Aorta (tissue), 5 donors: ENCODE results near the gene ATAD5. TPM values are rescaled to one million over a fixed set of nuclear protein-coding genes. Genes with fewer than 3 reads are reported as not detected.
"Not testable (repeated sequence)": the region's sequence is repeated elsewhere in the genome, so short reads cannot be mapped to it uniquely, and the experiment has no call there.

Experiments
- ATAC-seq: fragments of 200-7000 bp; cut with Tn5 transposase; one replicate; pipeline ENCODE4 v1.9.1; 2022; ENCODE audit warnings: moderate library complexity; ENCODE audit not compliant: low FRiP score
- DNase-seq, 2 donors: peaks; one replicate each; pipeline ENCODE4 v3.0.0-alpha.2; 2020
- H3K27ac ChIP-seq, 2 donors: one replicate each; pipeline ENCODE4 v1.5.1; 2013; ENCODE audit warnings: low read length in 2 of 2, mild to moderate bottlenecking in 2 of 2, moderate library complexity in 2 of 2, control low read depth in 1 of 2, inconsistent platforms in 1 of 2, low read depth in 1 of 2
- H3K27me3 ChIP-seq, 2 donors: one replicate each; pipeline ENCODE4 v1.6.1; 2013; ENCODE audit warnings: control low read depth in 1 of 2, low read length in 1 of 2, mild to moderate bottlenecking in 1 of 2, moderate library complexity in 1 of 2; ENCODE audit not compliant: insufficient read depth in 2 of 2, control insufficient read depth in 1 of 2
- H3K36me3 ChIP-seq, 2 donors: one replicate each; pipeline ENCODE4 v1.6.1; 2013; ENCODE audit warnings: control low read depth in 1 of 2, low read length in 1 of 2, mild to moderate bottlenecking in 1 of 2; ENCODE audit not compliant: insufficient read depth in 2 of 2, control insufficient read depth in 1 of 2
- H3K4me1 ChIP-seq, 2 donors: one replicate each; pipeline ENCODE4 v1.6.1; 2013; ENCODE audit warnings: low read length in 2 of 2, control low read depth in 1 of 2, mild to moderate bottlenecking in 1 of 2, moderate library complexity in 1 of 2; ENCODE audit not compliant: insufficient read depth in 2 of 2, control insufficient read depth in 1 of 2
- H3K4me3 ChIP-seq, 2 donors: one replicate each; pipeline ENCODE4 v1.5.1; 2013; ENCODE audit warnings: low read length in 2 of 2, control low read depth in 1 of 2, mild to moderate bottlenecking in 1 of 2
- H3K9me3 ChIP-seq: one replicate; pipeline ENCODE4 v1.6.1; 2013; ENCODE audit warnings: mild to moderate bottlenecking, low read length; ENCODE audit not compliant: control insufficient read depth
- WGBS, 2 donors: extraction: QIAGEN DNeasy Blood & Tissue Kit; methylation state at CpG; one replicate each; pipeline ENCODE4 v1.1.7; 2013; 5-methylcytosine and 5-hydroxymethylcytosine counted together
- intact Hi-C, 2 donors: fragments of 100-400 bp; cut with DNase I; formaldehyde crosslinking; loops; one replicate each; pipeline versions ENCODE4 v1.14.2 to v1.15.0; 2022
- polyA plus RNA-seq, 2 donors: library from polyadenylated mRNA; stranded (reverse); fragments of 200-250 nt; gene quantifications; one replicate each; pipeline ENCODE4 v1.2.3, GENCODE V29; 2013
- total RNA-seq, 2 donors: library from RNA; stranded (reverse); fragmentation: NEBNext Ultra II Directional; extraction: Animal tissue kit (Norgen Biotek cat#: 25700); gene quantifications; one replicate each; pipeline ENCODE4 v1.2.1, GENCODE V29; 2021
- donor health status: healthy with polysubstance abuse.
- donor health status: Bipolar disorder and iron deficiency.
- donor health status: DM: no; HTN: no; CAD: no.
- donor health status: DM: no; HTN: no; CAD: no.
- donor health status: DM: yes; HTN: yes; CAD: no.

Gene ATAD5
- total and polyA plus RNA-seq, 4 donors = 0.28 to 1.6 (median 1.2) TPM; not detected in 1

- DNase-seq (no peak), ATAC-seq (no peak)
- H3K36me3 ChIP-seq = peaks cover 0 to 3% of the 10 kb centered on the region in 2 donors
- H3K27me3 ChIP-seq = no peaks in the 10 kb centered on the region
- intact Hi-C loops = loop anchor here in 1 of 2 donors (5.0 kb wide), 1 partner anchor 39 kb away; no protein-coding TSS in a partner anchor
- 96 to 97% methylated on average over 1 of the region's 1 CpG for WGBS, 2 donors
- H3K27ac ChIP-seq = no peak overlapping the region
- no peaks in the 10 kb centered on the region for H3K4me1 ChIP-seq
- H3K9me3 ChIP-seq = no peaks in the 10 kb centered on the region
- H3K4me3 ChIP-seq = no peak overlapping the region
These were observed 30.1 kb upstream of the ATAD5 start for GRCh38 chr17:30801671-30802070.

DNA sequence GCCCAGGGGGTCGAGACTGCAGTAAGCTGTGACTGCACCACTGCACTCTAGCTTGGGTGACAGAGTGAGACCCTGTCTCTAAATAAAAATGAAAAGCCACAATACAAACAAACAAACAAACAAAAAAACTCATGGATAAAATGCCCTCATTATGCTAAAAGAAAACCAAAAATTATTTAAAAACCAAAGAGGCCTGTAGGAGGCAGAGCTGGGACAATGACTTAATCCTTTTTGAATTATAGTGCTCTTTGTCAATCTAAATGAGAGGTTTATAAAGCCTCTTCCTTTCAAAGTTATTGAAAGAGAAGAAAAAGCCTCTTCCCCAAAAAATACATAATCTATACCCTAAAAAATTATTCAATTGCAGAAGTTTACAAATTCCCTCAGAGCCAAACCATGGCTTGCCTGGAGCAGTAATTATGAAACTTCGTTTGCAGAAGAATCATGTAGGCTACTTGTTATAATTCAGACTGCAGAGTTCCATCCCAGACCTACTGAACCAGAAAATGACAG lies 25.8 kb upstream of the ATAD5 start:
- Histone ChIP-seq H3K36me3 (no peaks in the 10 kb centered on the region), H3K27me3 (no peaks in the 10 kb centered on the region), H3K27ac (no peak overlapping the region), H3K4me3 (no peak overlapping the region), H3K4me1 (no peaks in the 10 kb centered on the region), H3K9me3 (no peaks in the 10 kb centered on the region)
- DNase-seq = no peak
- no peak for ATAC-seq
- 87 to 94% methylated on average over 2 of the region's 2 CpGs for WGBS, 2 donors
- intact Hi-C loops = no loop called here

DNA sequence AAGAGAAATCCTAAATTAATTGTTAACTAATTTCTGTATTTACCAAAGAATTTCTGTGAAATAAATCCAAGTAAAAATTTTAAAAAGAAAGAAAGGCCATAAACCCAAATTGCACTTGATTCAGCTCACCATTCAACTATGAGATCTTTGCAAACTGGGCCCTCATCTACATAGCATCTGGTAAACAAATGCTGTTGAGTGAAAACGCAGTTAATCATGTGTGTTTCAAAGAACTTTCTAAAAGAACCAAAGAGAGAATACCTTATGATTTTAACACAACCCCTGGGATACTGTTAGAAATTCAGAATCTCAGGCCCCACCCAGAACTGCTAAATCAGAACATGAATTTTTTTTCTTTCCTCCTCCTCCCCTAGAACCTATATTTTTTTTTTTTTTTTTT lies 23.9 kb upstream of the ATAD5 start:
- Histone ChIP-seq H3K9me3 (no peaks in the 10 kb centered on the region), H3K4me3 (no peak overlapping the region), H3K27me3 (no peaks in the 10 kb centered on the region), H3K4me1 (peaks cover 0 to 4% of the 10 kb centered on the region in 2 donors), H3K36me3 (no peaks in the 10 kb centered on the region), H3K27ac (no peak overlapping the region)
- DNase-seq = no peak
- 91 to 93% methylated on average over 1 of the region's 1 CpG for WGBS, 2 donors
- ATAC-seq = no peak
- intact Hi-C loops = no loop called here

- DNase-seq = no peak
- peak; percentile 36 for ATAC-seq
- peaks cover 0 to 4% of the 10 kb centered on the region in 2 donors for H3K4me1 ChIP-seq
- intact Hi-C loops = no loop called here
- H3K27ac ChIP-seq = no peak overlapping the region
- no peak overlapping the region for H3K4me3 ChIP-seq
- 80 to 85% methylated on average over 9 of the region's 9 CpGs for WGBS, 2 donors
- no peaks in the 10 kb centered on the region for H3K9me3 ChIP-seq
- no peaks in the 10 kb centered on the region for H3K27me3 ChIP-seq
- no peaks in the 10 kb centered on the region for H3K36me3 ChIP-seq
These were observed 22.9 kb upstream of the ATAD5 start for GRCh38 chr17:30808785-30809286.

- no peak for ATAC-seq
- H3K4me3 ChIP-seq = no peak overlapping the region
- H3K9me3 ChIP-seq = no peaks in the 10 kb centered on the region
- H3K27me3 ChIP-seq = no peaks in the 10 kb centered on the region
- no peaks in the 10 kb centered on the region for H3K36me3 ChIP-seq
- WGBS, 2 donors = 94% methylated on average over 6 of the region's 6 CpGs
- DNase-seq = no peak
- intact Hi-C loops = no loop called here
- no peak overlapping the region for H3K27ac ChIP-seq
- H3K4me1 ChIP-seq = peaks cover 0 to 4% of the 10 kb centered on the region in 2 donors
These were observed 21.9 kb upstream of the ATAD5 start for GRCh38 chr17:30809867-30810266.

DNA sequence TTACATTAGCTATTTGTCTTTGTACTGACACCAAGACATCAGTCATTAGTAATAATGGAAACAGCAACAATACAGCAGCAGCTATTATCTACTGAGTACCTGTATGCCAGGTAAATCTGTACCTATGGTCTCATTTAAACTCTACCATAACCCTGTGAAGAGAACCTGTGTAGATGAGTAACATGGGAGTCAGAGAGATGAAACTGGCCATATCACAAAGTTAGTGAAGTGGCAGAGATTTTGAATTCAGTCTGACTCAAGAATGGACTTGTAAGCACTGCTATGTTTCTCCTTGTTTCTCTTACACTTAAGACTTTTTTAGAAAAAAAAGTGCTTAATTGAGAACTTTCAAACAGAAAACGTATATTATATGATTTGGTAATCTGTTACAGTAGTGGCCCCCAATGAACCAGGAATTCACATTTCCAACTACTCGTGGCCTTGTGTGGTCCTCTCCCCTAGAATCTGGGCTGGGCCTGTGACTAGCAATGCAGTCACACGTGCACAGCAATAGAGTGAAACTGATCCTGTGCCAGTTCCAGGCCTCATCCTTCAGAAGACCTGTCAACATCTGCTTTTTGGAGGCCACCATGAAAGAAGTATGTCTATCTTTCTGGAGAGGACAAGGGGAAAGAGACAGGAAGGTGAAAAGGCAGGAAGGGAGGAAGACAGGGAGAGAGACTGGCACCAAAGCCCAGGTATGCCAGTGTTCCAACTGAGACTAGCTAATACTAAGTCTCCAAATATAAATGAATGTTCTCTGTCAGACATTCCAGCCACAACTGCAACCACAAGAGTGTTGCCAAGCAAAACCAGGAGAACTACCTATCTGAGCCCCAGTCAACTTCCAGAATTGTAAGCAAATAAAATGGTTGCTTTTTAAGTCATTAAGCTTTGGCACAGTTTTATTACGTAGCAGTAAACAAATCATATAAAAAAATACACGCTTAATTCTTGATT lies 19.3 kb upstream of the ATAD5 start:
- no peaks in the 10 kb centered on the region for H3K9me3 ChIP-seq
- H3K27ac ChIP-seq = peak overlapping the region; percentile 19 to 55
- ATAC-seq (no peak), DNase-seq (no peak)
- peaks cover 0 to 4% of the 10 kb centered on the region in 2 donors for H3K4me1 ChIP-seq
- H3K36me3 ChIP-seq = no peaks in the 10 kb centered on the region
- H3K27me3 ChIP-seq = no peaks in the 10 kb centered on the region
- WGBS, 2 donors = 37 to 38% methylated on average over 5 of the region's 5 CpGs
- intact Hi-C loops = no loop called here
- H3K4me3 ChIP-seq = no peak overlapping the region

DNA sequence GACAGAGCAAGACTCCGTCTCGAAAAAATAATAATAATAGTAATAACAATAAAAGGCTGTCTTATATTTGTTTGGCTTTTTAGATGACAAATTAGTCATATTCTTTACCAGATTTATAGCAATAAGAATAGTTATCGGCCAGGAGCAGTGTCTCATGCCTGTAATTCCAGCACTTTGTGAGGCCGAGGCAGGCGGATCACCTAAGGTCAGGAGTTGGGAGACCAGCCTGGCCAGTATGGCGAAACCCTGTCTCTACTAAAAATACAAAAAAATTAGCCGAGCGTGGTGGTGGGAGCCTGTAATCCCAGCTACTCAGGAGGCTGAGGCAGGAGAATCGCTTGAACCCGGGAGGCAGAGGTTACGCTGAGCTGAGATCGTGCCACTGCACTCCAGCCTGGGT lies 17.5 kb upstream of the ATAD5 start:
- H3K27ac ChIP-seq, H3K9me3 ChIP-seq, H3K4me3 ChIP-seq, ATAC-seq, H3K36me3 ChIP-seq, H3K27me3 ChIP-seq, DNase-seq, H3K4me1 ChIP-seq, intact Hi-C loops: not testable (repeated sequence)
- WGBS, 2 donors = 93% methylated on average over 12 of the region's 12 CpGs

DNA sequence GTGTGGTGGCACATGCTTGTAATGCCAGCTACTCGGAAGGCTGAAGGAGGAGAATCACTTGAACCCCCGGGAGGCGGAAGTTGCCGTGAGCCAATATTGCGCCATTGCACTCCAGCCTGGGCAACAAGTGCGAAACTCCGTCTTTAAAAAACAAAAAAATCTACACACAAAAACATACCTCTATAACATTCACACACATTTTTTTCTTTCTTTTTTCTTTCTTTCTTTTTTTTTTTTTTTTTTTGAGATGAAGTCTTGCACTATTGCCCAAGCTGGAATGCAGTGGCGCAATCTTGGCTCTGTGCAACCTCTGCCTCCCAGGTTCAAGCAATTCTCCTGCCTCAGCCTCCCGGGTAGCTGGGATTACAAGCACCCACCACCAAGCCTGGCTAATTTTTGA lies 16.9 kb upstream of the ATAD5 start:
- peak in 1 of 2 donors; percentile 65 for DNase-seq
- intact Hi-C loops, H3K27ac ChIP-seq, H3K4me1 ChIP-seq, H3K36me3 ChIP-seq, H3K27me3 ChIP-seq, H3K9me3 ChIP-seq, ATAC-seq, H3K4me3 ChIP-seq: not testable (repeated sequence)
- whole genome bisulfite sequencing, 2 donors = 94 to 97% methylated on average over 9 of the region's 9 CpGs
